Upper lobe of right lung (tissue), 1 donor: ENCODE results near the gene IL31RA. TPM values are rescaled to one million over a fixed set of nuclear protein-coding genes. Genes with fewer than 3 reads are reported as not detected.

Experiments
- ATAC-seq: fragments of 200-7000 bp; cut with Tn5 transposase; one replicate; pipeline ENCODE4 v1.9.1; 2020; ENCODE audit warnings: mild to moderate bottlenecking, moderate library complexity
- DNase-seq: peaks from one replicate; pipeline ENCODE4 v3.0.0-alpha.2; 2020
- H3K27ac ChIP-seq: fragments of 200-600 bp; one replicate; pipeline ENCODE4 v1.8.0; 2022
- H3K27me3 ChIP-seq: fragments of 200-600 bp; one replicate; pipeline ENCODE4 v1.8.0; 2022; ENCODE audit warnings: mild to moderate bottlenecking
- H3K36me3 ChIP-seq: fragments of 200-600 bp; one replicate; pipeline ENCODE4 v1.8.0; 2022
- H3K4me1 ChIP-seq: fragments of 200-600 bp; one replicate; pipeline ENCODE4 v1.8.0; 2022
- H3K4me3 ChIP-seq: fragments of 200-600 bp; one replicate; pipeline ENCODE4 v1.8.0; 2022; ENCODE audit warnings: mild to moderate bottlenecking
- H3K9me3 ChIP-seq: fragments of 200-600 bp; one replicate; pipeline ENCODE4 v1.8.0; 2022
- intact Hi-C: fragments of 100-400 bp; cut with DNase I; formaldehyde crosslinking; loops from one replicate; pipeline ENCODE4 v1.11.0; 2022
- total RNA-seq: library from RNA; stranded (reverse); fragmentation: NEBNext Ultra II Directional; extraction: Animal tissue kit (Norgen Biotek cat#: 25700); gene quantifications from one replicate; pipeline ENCODE4 v1.2.1, GENCODE V29; 2021
- TF ChIP-seq, protein P1 (sequence below): fragments of 200-600 bp; IDR thresholded peaks from one replicate; pipeline ENCODE4 v1.8.0; 2022; ENCODE audit warnings: antibody characterized with exemption
- donor health status: DM: no; HTN: yes; CAD: no; lungs with severe emphysema.

The IL31RA gene
- total RNA-seq, 1 donor from 2014 or later: 0.14 TPM

GRCh38 chr5:55853818-55854217 is 2.7 kb downstream of the IL31RA start:
- Histone ChIP-seq H3K4me3 (no peak overlapping the region), H3K27me3 (no peaks in the 10 kb centered on the region), H3K9me3 (no peaks in the 10 kb centered on the region), H3K36me3 (no peaks in the 10 kb centered on the region), H3K27ac (no peak overlapping the region), H3K4me1 (no peaks in the 10 kb centered on the region)
- ATAC-seq (no peak), DNase-seq (no peak)
- intact Hi-C loops: no loop called here
- TF ChIP-seq, protein P1, sequence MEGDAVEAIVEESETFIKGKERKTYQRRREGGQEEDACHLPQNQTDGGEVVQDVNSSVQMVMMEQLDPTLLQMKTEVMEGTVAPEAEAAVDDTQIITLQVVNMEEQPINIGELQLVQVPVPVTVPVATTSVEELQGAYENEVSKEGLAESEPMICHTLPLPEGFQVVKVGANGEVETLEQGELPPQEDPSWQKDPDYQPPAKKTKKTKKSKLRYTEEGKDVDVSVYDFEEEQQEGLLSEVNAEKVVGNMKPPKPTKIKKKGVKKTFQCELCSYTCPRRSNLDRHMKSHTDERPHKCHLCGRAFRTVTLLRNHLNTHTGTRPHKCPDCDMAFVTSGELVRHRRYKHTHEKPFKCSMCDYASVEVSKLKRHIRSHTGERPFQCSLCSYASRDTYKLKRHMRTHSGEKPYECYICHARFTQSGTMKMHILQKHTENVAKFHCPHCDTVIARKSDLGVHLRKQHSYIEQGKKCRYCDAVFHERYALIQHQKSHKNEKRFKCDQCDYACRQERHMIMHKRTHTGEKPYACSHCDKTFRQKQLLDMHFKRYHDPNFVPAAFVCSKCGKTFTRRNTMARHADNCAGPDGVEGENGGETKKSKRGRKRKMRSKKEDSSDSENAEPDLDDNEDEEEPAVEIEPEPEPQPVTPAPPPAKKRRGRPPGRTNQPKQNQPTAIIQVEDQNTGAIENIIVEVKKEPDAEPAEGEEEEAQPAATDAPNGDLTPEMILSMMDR: no peak

GRCh38 chr5:55855509-55855908 is 4.4 kb downstream of the IL31RA start:
- no peaks in the 10 kb centered on the region for H3K4me1 ChIP-seq
- intact Hi-C loops: no loop called here
- H3K27ac ChIP-seq: no peak overlapping the region
- no peak for ATAC-seq
- H3K4me3 ChIP-seq: no peak overlapping the region
- TF ChIP-seq, protein P1: no peak
- H3K27me3 ChIP-seq: no peaks in the 10 kb centered on the region
- DNase-seq: no peak
- no peaks in the 10 kb centered on the region for H3K36me3 ChIP-seq
- H3K9me3 ChIP-seq: no peaks in the 10 kb centered on the region

DNA sequence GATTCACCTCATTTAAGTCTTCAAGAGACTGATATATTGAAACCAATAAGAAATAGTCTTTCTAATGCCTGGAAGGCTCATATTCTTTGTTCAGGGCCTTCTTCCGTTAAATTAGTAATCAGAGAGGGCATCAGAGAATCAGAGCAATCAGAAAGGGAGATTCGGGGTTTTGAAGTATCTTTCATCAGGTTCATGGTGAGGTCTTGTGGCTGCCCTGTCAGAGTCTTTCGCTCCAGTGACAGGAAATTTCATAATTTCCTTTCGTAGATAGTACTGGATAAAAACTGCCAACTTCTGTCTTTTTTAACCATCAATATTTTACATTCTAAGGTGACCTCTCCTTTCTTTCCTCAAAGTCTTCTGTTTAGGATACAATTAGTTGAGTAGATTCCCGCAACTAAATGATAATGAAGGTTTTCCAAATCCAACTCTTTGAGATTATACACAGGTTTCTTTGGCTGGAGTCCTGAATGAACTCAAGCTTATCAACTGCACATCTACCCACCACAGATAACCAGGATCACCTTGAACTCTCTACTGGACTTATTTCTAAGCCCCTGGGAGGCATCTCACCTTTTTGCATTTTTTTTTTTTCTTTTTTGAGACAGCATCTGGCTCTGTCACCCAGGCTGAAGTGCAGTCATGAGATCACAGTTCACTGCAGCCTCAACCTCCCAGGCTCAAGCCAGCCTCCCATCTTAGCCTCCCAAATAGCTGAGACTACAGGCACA is 5.5 kb downstream of the IL31RA start:
- ATAC-seq (peak; percentile 59), DNase-seq (no peak)
- Histone ChIP-seq H3K4me1 (no peaks in the 10 kb centered on the region), H3K36me3 (no peaks in the 10 kb centered on the region), H3K27ac (no peak overlapping the region), H3K27me3 (no peaks in the 10 kb centered on the region), H3K4me3 (no peak overlapping the region), H3K9me3 (no peaks in the 10 kb centered on the region)
- TF ChIP-seq, protein P1: no peak
- intact Hi-C loops: no loop called here

- H3K9me3 ChIP-seq: no peaks in the 10 kb centered on the region
- H3K4me1 ChIP-seq: no peaks in the 10 kb centered on the region
- intact Hi-C loops: no loop called here
- no peaks in the 10 kb centered on the region for H3K36me3 ChIP-seq
- ATAC-seq (no peak), DNase-seq (no peak)
- TF ChIP-seq, protein P1: no peak
- no peaks in the 10 kb centered on the region for H3K27me3 ChIP-seq
- H3K4me3 ChIP-seq: no peak overlapping the region
- H3K27ac ChIP-seq: no peak overlapping the region
Measured at GRCh38 chr5:55857247-55857640, 6.1 kb downstream of the IL31RA start.

GRCh38 chr5:55858104-55858503 is 6.9 kb downstream of the IL31RA start:
- ATAC-seq (no peak), DNase-seq (no peak)
- Histone ChIP-seq H3K27me3 (no peaks in the 10 kb centered on the region), H3K9me3 (no peaks in the 10 kb centered on the region), H3K4me1 (no peaks in the 10 kb centered on the region), H3K27ac (no peak overlapping the region), H3K36me3 (no peaks in the 10 kb centered on the region), H3K4me3 (no peak overlapping the region)
- TF ChIP-seq, protein P1: no peak
- intact Hi-C loops: no loop called here

- no peaks in the 10 kb centered on the region for H3K36me3 ChIP-seq
- H3K4me1 ChIP-seq: no peaks in the 10 kb centered on the region
- peak; percentile 20 for ATAC-seq
- H3K27ac ChIP-seq: no peak overlapping the region
- no peak for DNase-seq
- no peaks in the 10 kb centered on the region for H3K9me3 ChIP-seq
- H3K27me3 ChIP-seq: no peaks in the 10 kb centered on the region
- no peak overlapping the region for H3K4me3 ChIP-seq
- TF ChIP-seq, protein P1: no peak
- intact Hi-C loops: no loop called here
Measured at GRCh38 chr5:55860288-55860687, 9.1 kb downstream of the IL31RA start.
